ENCODE measurements around the gene ITGA2B.
"Not testable (repeated sequence)": the region's sequence is repeated elsewhere in the genome, so short reads cannot be mapped to it uniquely, and the experiment has no call there.

The ITGA2B gene

GRCh38 chr17:44390250-44390870 lies 911 bp upstream of the ITGA2B start:
- DNase-seq = no peak

DNA sequence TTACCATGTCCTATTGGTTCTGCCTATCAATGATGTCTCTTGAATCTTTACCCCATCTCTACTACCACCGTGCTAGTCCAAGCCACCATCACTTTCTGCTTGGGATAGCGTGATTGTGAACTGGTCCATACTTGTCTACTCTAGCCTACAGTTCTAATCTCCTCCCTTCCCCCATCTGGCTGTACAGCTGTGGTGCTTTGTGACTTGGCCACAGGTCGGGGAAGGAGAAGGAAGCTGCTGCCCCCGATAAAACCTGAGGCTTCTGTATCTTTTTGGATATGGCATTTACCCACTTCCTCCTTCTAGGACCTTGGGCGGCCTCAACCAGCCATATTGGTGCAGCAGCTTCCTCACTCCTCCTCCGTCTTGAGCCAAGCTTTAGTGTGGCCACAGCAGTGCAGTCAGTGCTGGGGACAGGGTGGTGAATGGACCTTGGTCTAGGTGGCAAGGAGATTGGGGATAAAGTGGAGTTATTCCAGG lies 314 bp upstream of the ITGA2B start:
- no peak for DNase-seq

- no peak for DNase-seq
Observed at GRCh38 chr17:44387804-44388203, 1.6 kb downstream of the ITGA2B start.

GRCh38 chr17:44386182-44386525 lies 3.3 kb downstream of the ITGA2B start:
- no peak for DNase-seq

GRCh38 chr17:44385287-44386181 lies 3.9 kb downstream of the ITGA2B start:
- DNase-seq = peak; percentile 92

- no peak for DNase-seq
Observed at GRCh38 chr17:44384823-44385286, 4.6 kb downstream of the ITGA2B start.

DNA sequence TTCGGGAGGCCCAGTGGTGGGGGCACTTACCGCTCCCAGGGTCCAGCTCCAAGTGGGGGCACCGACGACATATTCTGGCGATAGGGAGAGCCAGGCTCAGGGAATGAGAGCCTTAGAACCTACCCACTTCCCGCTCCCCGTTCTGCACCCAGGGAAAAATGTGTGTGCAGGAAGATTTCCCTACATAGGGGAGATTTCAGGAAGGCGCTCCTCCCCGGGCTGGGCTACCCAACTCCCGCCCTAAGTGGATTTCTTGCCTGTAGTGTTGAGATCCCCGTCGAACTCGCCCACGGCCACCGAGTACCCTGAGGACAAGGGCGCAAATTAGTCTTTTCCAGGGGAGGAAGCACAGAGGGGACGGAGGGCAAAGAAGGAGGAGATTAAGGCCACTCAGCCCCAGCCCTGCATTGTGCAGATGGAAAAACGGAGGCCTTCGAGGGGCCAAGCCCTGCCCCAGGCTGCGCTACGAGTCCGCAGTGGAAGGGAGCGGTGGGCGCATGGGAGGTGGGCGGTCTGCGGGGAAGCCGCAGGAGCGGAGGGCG lies 5.1 kb downstream of the ITGA2B start:
- DNase-seq = no peak

GRCh38 chr17:44383861-44384260 lies 5.6 kb downstream of the ITGA2B start:
- DNase-seq = no peak

DNA sequence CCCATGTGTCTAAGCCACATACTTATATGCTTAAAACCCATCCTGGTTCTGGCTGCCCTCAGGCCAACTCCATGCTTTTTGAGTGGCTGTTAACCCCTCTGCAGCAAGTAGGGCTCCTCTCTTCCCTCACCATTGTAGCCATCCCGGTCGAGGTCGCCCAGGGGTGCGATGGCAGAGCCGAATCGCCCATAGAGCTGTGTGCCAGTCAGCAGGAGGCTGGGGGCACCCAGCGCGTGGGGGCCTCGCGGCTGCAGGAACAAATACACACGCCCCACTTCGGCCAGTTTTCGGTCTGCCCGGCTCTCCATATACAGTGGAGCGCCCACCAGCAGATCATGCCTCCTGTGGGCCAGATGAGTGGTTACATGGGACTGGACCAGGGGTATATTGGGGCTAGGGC lies 6.1 kb downstream of the ITGA2B start:
- DNase-seq = no peak

GRCh38 chr17:44382917-44383316 lies 6.5 kb downstream of the ITGA2B start:
- DNase-seq = no peak

DNA sequence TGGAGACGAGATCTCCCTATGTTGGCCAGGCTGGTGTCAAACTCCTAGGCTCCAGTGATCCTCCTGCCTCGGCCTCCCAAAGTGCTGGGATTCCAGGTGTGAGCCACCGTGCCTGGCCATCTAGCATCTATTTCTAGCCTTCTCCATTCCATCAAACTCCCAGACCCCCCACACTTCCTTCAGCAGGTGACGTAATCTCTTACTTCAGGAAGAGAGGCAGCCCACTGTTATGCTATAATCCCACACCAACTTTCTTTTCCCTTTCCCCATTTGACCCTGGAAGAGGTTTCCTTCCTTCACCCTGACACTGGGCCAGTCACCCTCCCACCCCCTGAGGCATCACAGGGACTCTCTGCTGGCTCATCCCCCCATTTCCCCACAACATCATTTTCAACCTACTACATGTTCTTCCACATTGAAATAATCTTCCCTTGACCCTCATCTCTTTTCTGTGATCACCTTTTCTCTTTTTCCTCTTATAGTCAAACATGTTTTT lies 7.6 kb downstream of the ITGA2B start:
- DNase-seq = no peak

- no peak for DNase-seq
Observed at GRCh38 chr17:44380767-44381166, 8.7 kb downstream of the ITGA2B start.

DNA sequence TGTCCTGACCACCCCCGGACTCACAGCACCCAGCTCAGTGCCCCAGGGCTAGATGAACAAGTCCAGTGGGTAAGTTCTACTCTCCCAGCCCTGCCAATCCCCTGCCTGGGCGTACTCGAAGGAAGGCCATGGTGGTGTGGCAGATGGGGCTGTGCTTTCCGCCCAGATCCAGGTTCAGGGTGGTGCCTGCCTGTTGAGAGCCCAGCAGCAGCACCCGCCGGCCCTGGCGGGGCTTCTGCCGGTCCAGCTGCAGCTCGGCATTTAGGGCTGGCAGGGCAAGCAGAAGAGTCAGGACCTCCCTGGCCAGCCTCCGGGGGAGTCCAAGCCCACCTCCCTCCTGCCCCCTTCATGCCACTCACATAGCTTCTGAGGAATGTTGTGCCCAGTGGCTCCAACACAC lies 9.6 kb downstream of the ITGA2B start:
- no peak for DNase-seq

- no peak for DNase-seq
Observed at GRCh38 chr17:44378171-44378705, 11.2 kb downstream of the ITGA2B start.

DNA sequence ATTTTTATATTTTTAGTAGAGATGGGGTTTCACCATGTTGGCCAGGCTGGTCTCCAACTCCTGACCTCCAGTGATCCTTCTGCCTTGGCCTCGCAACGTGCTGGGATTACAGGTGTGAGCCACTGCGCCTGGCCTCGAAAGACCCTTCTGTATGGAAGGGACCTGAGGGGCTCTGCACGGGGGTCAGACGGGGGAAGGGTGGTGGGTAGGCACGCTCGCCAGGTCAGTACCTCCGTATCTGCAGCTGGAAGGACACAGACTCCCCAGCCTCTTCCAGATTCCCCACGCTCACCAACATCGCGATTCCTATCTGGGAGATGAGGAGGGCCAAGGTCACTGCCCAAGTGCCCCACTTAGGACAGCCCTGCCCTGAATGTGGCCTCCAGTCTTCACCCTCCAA lies 12.7 kb downstream of the ITGA2B start:
- no peak for DNase-seq

- peak; percentile 73 for DNase-seq
Observed at GRCh38 chr17:44376124-44376523, 13.3 kb downstream of the ITGA2B start.

- no peak for DNase-seq
Observed at GRCh38 chr17:44375196-44376017, 14.0 kb downstream of the ITGA2B start.

DNA sequence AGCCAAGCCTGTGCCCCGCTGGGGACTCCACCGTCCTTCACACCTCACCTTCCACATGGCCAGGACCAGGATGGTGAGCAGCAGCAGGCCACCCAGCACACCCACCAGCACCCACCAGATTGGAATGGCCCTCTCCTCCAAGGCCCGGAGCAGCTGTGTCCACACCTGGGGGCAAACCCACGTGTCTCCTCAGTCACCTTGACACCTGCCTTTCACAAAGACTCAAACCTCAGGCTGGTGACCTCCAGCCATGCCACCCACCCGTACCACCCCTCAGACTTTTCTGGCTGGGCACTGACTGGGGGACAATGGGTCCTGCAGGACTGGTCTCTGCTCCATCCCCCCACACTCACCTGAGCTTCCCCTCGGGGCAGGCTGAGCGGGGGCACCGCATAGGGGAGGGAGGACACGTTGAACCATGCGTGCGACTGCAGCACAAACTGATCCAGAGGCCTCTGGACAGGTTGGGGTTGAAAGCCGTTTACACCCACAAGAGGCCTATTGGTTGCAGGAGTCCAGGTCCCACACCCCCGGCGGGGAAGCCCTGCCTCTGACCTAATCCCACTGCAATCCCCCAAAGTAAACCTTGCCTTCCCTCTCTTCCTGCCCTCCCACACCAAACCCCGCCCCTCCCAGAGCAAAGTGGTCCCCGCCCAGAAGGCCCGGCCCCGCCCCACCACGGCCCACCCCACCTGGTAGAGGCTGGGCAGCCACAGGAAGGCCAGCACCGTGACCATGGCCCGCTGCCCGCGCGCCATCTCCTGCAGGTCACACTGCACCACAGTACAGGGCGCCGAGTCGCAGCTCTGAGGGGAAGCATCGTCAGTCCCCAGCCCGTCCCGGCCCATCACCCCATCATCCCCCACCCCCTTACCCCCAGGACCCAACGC lies 14.9 kb downstream of the ITGA2B start:
- no peak for DNase-seq

DNA sequence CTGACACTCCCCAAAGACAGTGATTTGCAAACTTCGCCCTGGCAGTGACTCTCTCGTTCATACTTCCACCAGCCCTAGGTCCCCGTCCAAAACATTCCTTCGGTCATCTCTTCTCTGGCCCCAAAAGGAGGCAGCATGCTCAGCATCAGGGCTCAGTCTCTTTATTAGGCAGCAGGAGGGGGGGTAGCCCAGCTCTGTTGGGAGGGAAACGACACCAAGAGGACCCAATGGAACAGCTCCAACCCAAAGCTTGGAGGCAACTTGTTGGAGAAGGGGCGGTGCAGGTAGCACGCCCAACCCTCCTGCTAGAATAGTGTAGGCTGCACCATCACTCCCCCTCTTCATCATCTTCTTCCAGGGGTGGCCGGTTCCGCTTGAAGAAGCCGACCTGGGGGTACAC lies 17.4 kb downstream of the ITGA2B start:
- DNase-seq = no peak

DNA sequence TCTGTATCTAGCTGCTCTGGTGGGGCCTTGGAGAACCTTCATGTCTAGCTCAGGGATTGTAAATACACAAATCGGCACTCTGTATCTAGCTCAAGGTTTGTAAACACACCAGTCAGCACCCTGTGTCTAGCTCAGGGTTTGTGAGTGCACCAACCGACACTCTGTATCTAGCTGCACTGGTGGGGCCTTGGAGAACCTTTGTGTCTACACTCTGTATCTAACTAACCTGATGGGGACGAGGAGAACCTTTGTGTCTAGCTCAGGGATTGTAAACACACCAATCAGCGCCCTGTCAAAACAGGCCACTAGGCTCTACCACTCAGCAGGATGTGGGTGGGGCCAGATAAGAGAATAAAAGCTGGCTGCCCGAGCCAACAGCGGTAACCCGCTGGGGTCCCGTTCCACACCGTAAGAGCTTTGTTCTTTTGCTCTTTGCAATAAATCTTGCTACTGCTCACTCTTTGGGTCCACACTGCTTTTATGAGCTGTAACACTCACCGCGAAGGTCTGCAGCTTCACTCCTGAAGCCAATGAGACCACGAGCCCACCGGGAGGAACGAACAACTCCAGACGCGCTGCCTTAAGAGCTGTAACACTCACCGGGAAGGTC lies 19.9 kb downstream of the ITGA2B start:
- not testable (repeated sequence) for DNase-seq

Data from right hindlimb (tissue), 1 donor.